Calu3 (cell line): ENCODE data around the gene ADAM22. TPM values are rescaled to one million over a fixed set of nuclear protein-coding genes. Genes with fewer than 3 reads are reported as not detected.
"Not testable (repeated sequence)": the region's sequence is repeated elsewhere in the genome, so short reads cannot be mapped to it uniquely, and the experiment has no call there.

Source experiments
- BruUV-seq: library from RNA; stranded (reverse); fragments of 400-500 nt; replicated peaks from 2 replicates; lab custom pipeline; 2021; lab: Mats Ljungman, UMichigan
- CTCF ChIA-PET: fragments of 300-600 bp; sonication (Branson Sonifier 250); formaldehyde crosslinking; loops from one replicate; lab custom pipeline; 2022; ENCODE audit warnings: antibody characterized with exemption; lab: Charles Lee
- DNase-seq: peaks from one replicate; pipeline ENCODE4 v3.0.0; 2022
- H3K27ac Mint-ChIP-seq: one replicate; pipeline ENCODE4 v1.8.0; 2022; ENCODE audit warnings: mixed read lengths; ENCODE audit not compliant: unreplicated experiment
- H3K27me3 Mint-ChIP-seq: one replicate; pipeline ENCODE4 v1.8.0; 2022; ENCODE audit warnings: mixed read lengths; ENCODE audit not compliant: unreplicated experiment
- H3K36me3 Mint-ChIP-seq: one replicate; pipeline ENCODE4 v1.8.0; 2022; ENCODE audit warnings: mild to moderate bottlenecking, moderate library complexity, mixed read lengths; ENCODE audit not compliant: insufficient read depth, unreplicated experiment
- H3K4me1 Mint-ChIP-seq: one replicate; pipeline ENCODE4 v1.8.0; 2022; ENCODE audit warnings: mild to moderate bottlenecking, low read depth, mixed read lengths; ENCODE audit not compliant: unreplicated experiment
- H3K4me3 Mint-ChIP-seq: one replicate; pipeline ENCODE4 v1.8.0; 2022; ENCODE audit warnings: mild to moderate bottlenecking, low read depth, moderate library complexity, mixed read lengths; ENCODE audit not compliant: unreplicated experiment
- H3K9me3 Mint-ChIP-seq: one replicate; pipeline ENCODE4 v1.8.0; 2022; ENCODE audit warnings: low read depth, mixed read lengths; ENCODE audit not compliant: unreplicated experiment
- CTCF ChIP-seq: fragments of 200-600 bp; IDR thresholded peaks from one replicate; pipeline ENCODE4 v1.8.0; 2022; ENCODE audit warnings: antibody characterized with exemption; ENCODE audit not compliant: unreplicated experiment
- intact Hi-C: fragments of 100-400 bp; cut with micrococcal nuclease; formaldehyde crosslinking; loops from one replicate; pipeline ENCODE4 v1.10.0; 2022; ENCODE audit not compliant: unreplicated experiment
- total RNA-seq: library from RNA; stranded (reverse); gene quantifications from 2 replicates; pipeline ENCODE4 v1.2.3, GENCODE V29; 2022

The ADAM22 gene
- total RNA-seq, 1 experiment from 2014 or later, result 3.0 TPM

GRCh38 chr7:87919875-87920274 lies 14.2 kb upstream of the ADAM22 start:
- CTCF ChIA-PET, result interaction anchor here (0.5 kb wide), 1 partner anchor 13 kb away, joined by 6 read pairs; no protein-coding TSS in a partner anchor
- DNase-seq, result no peak
- H3K4me1 Mint-ChIP-seq, result no peaks in the 10 kb centered on the region
- H3K27ac Mint-ChIP-seq, result no peak overlapping the region
- no peak for TF ChIP-seq CTCF
- no TSS peak for BruUV-seq
- no peaks in the 10 kb centered on the region for H3K36me3 Mint-ChIP-seq
- intact Hi-C loops, result no loop called here
- H3K4me3 Mint-ChIP-seq, result no peak overlapping the region
- H3K27me3 Mint-ChIP-seq, result no peaks in the 10 kb centered on the region
- no peaks in the 10 kb centered on the region for H3K9me3 Mint-ChIP-seq

DNA sequence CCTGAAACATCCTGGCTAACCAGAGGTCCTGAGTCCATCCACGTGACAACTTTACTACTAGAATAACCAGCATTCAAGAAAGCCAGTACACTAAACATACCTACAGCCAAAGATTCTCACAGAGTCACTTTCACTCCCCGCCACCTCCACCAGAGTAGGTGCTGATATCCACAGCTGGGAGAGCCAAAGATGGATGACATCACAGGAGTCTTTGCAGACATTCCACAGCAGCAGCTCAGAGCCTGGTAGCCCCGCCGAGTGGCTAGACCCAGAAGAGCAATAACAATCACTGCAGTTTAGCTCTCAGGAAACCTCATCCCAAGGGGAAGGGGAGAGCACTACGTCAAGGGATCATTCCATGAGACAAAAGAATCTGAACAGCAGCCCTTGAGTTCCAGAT lies 13.5 kb upstream of the ADAM22 start:
- no peaks in the 10 kb centered on the region for H3K4me1 Mint-ChIP-seq
- no peak for TF ChIP-seq CTCF
- intact Hi-C loops, result no loop called here
- H3K27ac Mint-ChIP-seq, result no peak overlapping the region
- no peak for DNase-seq
- no TSS peak for BruUV-seq
- H3K4me3 Mint-ChIP-seq, result no peak overlapping the region
- H3K9me3 Mint-ChIP-seq, result no peaks in the 10 kb centered on the region
- CTCF ChIA-PET, result interaction anchor here (0.5 kb wide), 1 partner anchor 14 kb away, joined by 6 read pairs; no protein-coding TSS in a partner anchor
- no peaks in the 10 kb centered on the region for H3K36me3 Mint-ChIP-seq
- no peaks in the 10 kb centered on the region for H3K27me3 Mint-ChIP-seq

DNA sequence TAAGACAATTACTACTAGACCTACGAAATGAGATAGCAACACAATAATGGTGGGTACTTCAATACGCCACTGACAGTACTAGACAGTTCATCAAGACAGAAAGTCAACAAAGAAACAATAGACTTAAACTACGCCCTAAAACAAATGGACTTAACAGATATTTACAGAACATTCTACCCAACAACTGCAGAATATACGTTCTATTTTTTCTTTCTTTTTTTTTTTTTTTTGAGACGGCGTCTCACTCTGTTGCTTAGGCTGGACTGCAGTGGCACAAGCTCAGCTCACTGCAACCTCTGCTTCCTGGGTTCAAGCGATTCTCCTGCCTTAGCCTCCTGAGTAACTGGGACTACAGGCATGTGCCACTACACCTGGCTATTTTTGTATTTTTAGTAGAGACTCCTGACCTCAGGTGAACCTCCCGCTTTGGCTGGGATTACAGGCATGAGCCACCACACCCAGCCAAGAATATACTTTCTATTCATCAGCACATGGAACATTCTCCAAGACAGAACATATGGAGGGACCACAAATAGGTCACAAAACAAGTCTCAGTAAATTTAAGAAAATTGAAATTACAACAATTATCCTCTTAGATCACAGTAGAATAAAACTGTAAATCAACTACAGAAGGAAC lies 11.2 kb upstream of the ADAM22 start:
- H3K9me3 Mint-ChIP-seq, H3K4me1 Mint-ChIP-seq, DNase-seq, H3K27me3 Mint-ChIP-seq, H3K27ac Mint-ChIP-seq, intact Hi-C loops, H3K36me3 Mint-ChIP-seq, H3K4me3 Mint-ChIP-seq, BruUV-seq: not testable (repeated sequence)
- CTCF ChIA-PET, result interaction anchor here (1.0 kb wide), 1 partner anchor 11 kb away, joined by 4 read pairs; the partner anchor contains the start of gene ADAM22

GRCh38 chr7:87926581-87927461 lies 7.2 kb upstream of the ADAM22 start:
- DNase-seq, result no peak
- intact Hi-C loops, result no loop called here

More at GRCh38 chr7:87926581-87927461, 7.2 kb upstream of the ADAM22 start:
- H3K36me3 Mint-ChIP-seq, result no peaks in the 10 kb centered on the region
- H3K27me3 Mint-ChIP-seq, result peaks cover 18% of the 10 kb centered on the region
- CTCF ChIA-PET, result no interaction called here
- no peak overlapping the region for H3K4me3 Mint-ChIP-seq
- no peaks in the 10 kb centered on the region for H3K9me3 Mint-ChIP-seq
- no TSS peak for BruUV-seq
- H3K4me1 Mint-ChIP-seq, result no peaks in the 10 kb centered on the region
- no peak for TF ChIP-seq CTCF
- no peak overlapping the region for H3K27ac Mint-ChIP-seq
